Astrocyte (in vitro differentiated cells and primary cell): ENCODE measurements around the gene CAPN3.

ENCODE experiments used
- CTCF ChIP-seq: IDR thresholded peaks from 2 replicates; pipeline ENCODE4 v1.5.1; 2011; ENCODE audit warnings: low read depth, mild to moderate bottlenecking, inconsistent platforms, low read length, moderate library complexity; ENCODE audit not compliant: insufficient read depth
- EZH2 ChIP-seq: IDR thresholded peaks from 2 replicates; pipeline ENCODE4 v1.6.1; 2012; ENCODE audit warnings: mild to moderate bottlenecking, low read length, inconsistent platforms; ENCODE audit not compliant: insufficient read depth

- TF ChIP-seq CTCF (no peak), EZH2 (no peak)
These were observed 6.2 kb upstream of the CAPN3 start for GRCh38 chr15:42353061-42353460.
